K562 (cell line): ENCODE measurements around the gene ARMH3. TPM values are rescaled to one million over a fixed set of nuclear protein-coding genes. Genes with fewer than 3 reads are reported as not detected.
A peak's percentile ranks its signal among the peaks of the same experiment; 100 is the strongest.

Experiments
- ARID1B ChIP-seq: fragments of 450-650 bp; IDR thresholded peaks from 2 replicates; pipeline ENCODE4 v1.6.1; 2016; ENCODE audit warnings: antibody characterized with exemption, mild to moderate bottlenecking, inconsistent platforms
- E2F6 ChIP-seq, 2 experiments: IDR thresholded peaks; 2 replicates each; pipeline ENCODE4 v1.6.1; 2011; ENCODE audit warnings: borderline replicate concordance in 1 of 2, control low read depth in 1 of 2, low read depth in 1 of 2, low read length in 1 of 2, mild to moderate bottlenecking in 1 of 2, mixed read lengths in 1 of 2, moderate library complexity in 1 of 2; ENCODE audit not compliant: insufficient read depth in 1 of 2, insufficient read length in 1 of 2, poor library complexity in 1 of 2, severe bottlenecking in 1 of 2; ENCODE audit errors: extremely low read depth in 1 of 2
- GTF2A2 ChIP-seq: IDR thresholded peaks from 2 replicates; pipeline ENCODE4 v1.6.1; 2016; ENCODE audit warnings: mild to moderate bottlenecking, missing genetic modification characterization, missing compliant biosample characterization
- HES1 ChIP-seq: fragments of 450-650 bp; IDR thresholded peaks from 2 replicates; pipeline ENCODE4 v1.6.1; 2016; ENCODE audit warnings: low read depth, mild to moderate bottlenecking, moderate library complexity
- L3MBTL2 ChIP-seq: fragments of 450-650 bp; IDR thresholded peaks from 2 replicates; pipeline ENCODE4 v1.6.1; 2016; ENCODE audit warnings: mild to moderate bottlenecking, moderate library complexity
- NR0B1 ChIP-seq: fragments of 450-650 bp; IDR thresholded peaks from one replicate; pipeline ENCODE4 v1.6.1; 2018; ENCODE audit warnings: mild to moderate bottlenecking, moderate library complexity; ENCODE audit not compliant: partially characterized antibody
- PHTF2 ChIP-seq: fragments of 250-450 bp; sonication (Bioruptor Pico); IDR thresholded peaks from 2 replicates; pipeline ENCODE4 v1.5.0; 2021; ENCODE audit warnings: mild to moderate bottlenecking
- POLR2G ChIP-seq: fragments of 200-400 bp; formaldehyde crosslinking; IDR thresholded peaks from 2 replicates; pipeline ENCODE4 v1.6.1; 2017; ENCODE audit warnings: low read depth, mild to moderate bottlenecking, antibody characterized with exemption, low read length, moderate library complexity
- RAD21 ChIP-seq, 2 experiments: fragments of 250-450 bp in 1 of 2; fragments of 450-650 bp in 1 of 2; sonication (Bioruptor Pico) in 1 of 2; formaldehyde crosslinking in 1 of 2; IDR thresholded peaks in 1 of 2; conservative IDR thresholded peaks in 1 of 2; 2 replicates each; pipeline versions ENCODE4 v1.4.0 to v1.8.0; 2020 to 2022; ENCODE audit warnings: mild to moderate bottlenecking in 2 of 2, moderate library complexity in 1 of 2
- RBM39 ChIP-seq: fragments of 200-400 bp; formaldehyde crosslinking; optimal IDR thresholded peaks from 2 replicates; pipeline ENCODE3; 2018; ENCODE audit warnings: low read depth, low read length
- TRIM24 ChIP-seq, 2 experiments: fragments of 450-650 bp; IDR thresholded peaks; 2 replicates each; pipeline ENCODE4 v1.6.1; 2016
- ZBTB11 ChIP-seq, 3 experiments: fragments of 200-800 bp in 1 of 3; fragments of 250-450 bp in 1 of 3; fragments of 450-650 bp in 1 of 3; sonication (Bioruptor Pico) in 1 of 3; sonication (Bioruptor generic) in 1 of 3; formaldehyde crosslinking in 1 of 3; IDR thresholded peaks; 2 replicates each; pipeline versions ENCODE4 v1.6.1 to v1.8.0; 2016 to 2022; ENCODE audit warnings: mild to moderate bottlenecking in 2 of 3, missing genetic modification characterization in 2 of 3, missing compliant biosample characterization in 1 of 3, moderate library complexity in 1 of 3
- ZNF644 ChIP-seq: fragments of 200-800 bp; sonication (Bioruptor generic); IDR thresholded peaks from 2 replicates; pipeline ENCODE4 v1.6.1; 2016; ENCODE audit warnings: low read depth, missing genetic modification characterization, missing compliant biosample characterization
- polyA plus RNA-seq, 8 experiments: library from polyadenylated mRNA; depleted of rRNA in 4 of 8; stranded (reverse) in 5 of 8; unstranded in 3 of 8; fragments of >200 nt; fragmentation: Nextera tagmentation in 2 of 8; fragmentation: Illumina TruSeq in 1 of 8; extraction: Ambion mirVana in 2 of 8; extraction: Trizol in 1 of 8; gene quantifications; 2 replicates each; pipeline versions ENCODE4 v1.2.1 to v1.2.3, GENCODE V29; 2011 to 2014; ENCODE audit warnings: inconsistent platforms in 1 of 8, missing spikeins in 1 of 8
- total RNA-seq, 7 experiments: library from RNA; depleted of rRNA in 6 of 7; stranded (reverse); fragments of >200 nt in 6 of 7; fragmentation: Illumina TruSeq in 2 of 7; extraction: Trizol in 2 of 7; gene quantifications; 2 replicates each; pipeline versions ENCODE4 v1.2.1 to v1.2.3, GENCODE V29; 2011 to 2021; ENCODE audit warnings: low replicate concordance in 1 of 7
- TF ChIP-seq, protein P1 (sequence below): sonication (generic); formaldehyde crosslinking; IDR thresholded peaks from 2 replicates; pipeline ENCODE4 v1.9.0; 2022; ENCODE audit warnings: mild to moderate bottlenecking, missing genetic modification reagents

ARMH3 gene
- total and polyA plus RNA-seq, 9 of the 15 experiments (the other 6 are each of a cell fraction or from before 2014, with no cell fraction given) = 0.29 to 0.73 TPM; not detected in 7

GRCh38 chr10:101828766-101829551 lies 227.0 kb downstream of the ARMH3 start (continued):
- no peak for TF ChIP-seq NR0B1
- TF ChIP-seq GTF2A2 = no peak
- peak; percentile 15; the same call in 1 of the 2 replicates for TF ChIP-seq L3MBTL2
- TF ChIP-seq POLR2G = peak; percentile 42; the same call in 1 of the 2 replicates
- no peak for TF ChIP-seq PHTF2 (CRISPR knock-in tag)
- no peak for TF ChIP-seq ZNF644 (tag)
- no peak for TF ChIP-seq HES1
- TF ChIP-seq ZBTB11 (CRISPR knock-in tag; IDR thresholded peaks at IDR 0.05) = no peak
- TF ChIP-seq, protein P1, sequence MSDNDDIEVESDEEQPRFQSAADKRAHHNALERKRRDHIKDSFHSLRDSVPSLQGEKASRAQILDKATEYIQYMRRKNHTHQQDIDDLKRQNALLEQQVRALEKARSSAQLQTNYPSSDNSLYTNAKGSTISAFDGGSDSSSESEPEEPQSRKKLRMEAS (CRISPR knock-in tag) = 0 out of 2 replicates have a peak, but pooled peaks have one; percentile 24
- no peak for TF ChIP-seq ARID1B
- peak in 1 of 2 experiments; percentile 27 for TF ChIP-seq E2F6 (IDR thresholded peaks at IDR 0.05; ENCODE audit: borderline replicate concordance in 1 of 2, extremely low read depth in 1 of 2, insufficient read depth in 1 of 2, insufficient read length in 1 of 2, low read depth in 1 of 2, low read length in 1 of 2, poor library complexity in 1 of 2, severe bottlenecking in 1 of 2)
- TF ChIP-seq TRIM24 (IDR thresholded peaks at IDR 0.05) = no peak
- TF ChIP-seq RAD21 (CRISPR knock-in tag; conservative IDR thresholded peaks at IDR 0.05 in 1 of 2, IDR thresholded peaks at IDR 0.05 in 1 of 2) = no peak
- no peak for TF ChIP-seq RBM39
